HepG2 (cell line): Measurements from ENCODE around the gene KCTD5. TPM values are rescaled to one million over a fixed set of nuclear protein-coding genes. Genes with fewer than 3 reads are reported as not detected.

Experiments
- ATAC-seq: fragments of 200-7000 bp; cut with Tn5 transposase; 3 replicates; pipeline ENCODE4 v1.9.1; 2020; ENCODE audit warnings: mild to moderate bottlenecking, moderate library complexity
- BruUV-seq: library from RNA; stranded (reverse); fragments of 400-500 nt; replicated peaks from 2 replicates; lab custom pipeline; 2021; lab: Mats Ljungman, UMichigan
- CTCF ChIA-PET: fragments of 300-600 bp; formaldehyde crosslinking; extraction: SDS; loops from one replicate; lab custom pipeline; 2021; ENCODE audit warnings: low total read pairs, inconsistent platforms, low intra/inter-chr PET ratio; lab: Yijun Ruan, JAX
- POLR2A ChIA-PET: fragments of 350-600 bp; sonication (Branson Sonifier 250); formaldehyde crosslinking; loops from one replicate; lab custom pipeline; 2020; ENCODE audit warnings: antibody characterized with exemption, inconsistent platforms; lab: Yijun Ruan, JAX
- DNase-seq: peaks from one replicate; pipeline ENCODE4 v3.0.0-alpha.2; 2015; ENCODE audit warnings: low spot score
- FAIRE-seq: peaks from 3 replicates; lab custom pipeline; 2011; peaks lifted over from hg19 to GRCh38; lab: Jason Lieb, UNC
- H2AFZ ChIP-seq: one replicate; pipeline ENCODE4 v1.6.1; 2011; ENCODE audit warnings: low read length, inconsistent platforms
- H3K27ac ChIP-seq: fragments of 300-600 bp; 3 replicates; pipeline ENCODE4 v1.8.0; 2011; ENCODE audit warnings: mixed run types, mild to moderate bottlenecking, mixed read lengths, low read length, inconsistent platforms; ENCODE audit not compliant: insufficient read depth; ENCODE audit errors: extremely low read length
- H3K27me3 ChIP-seq, 2 experiments: fragments of 200-600 bp in 1 of 2; 2 replicates in 1 of 2; 3 replicates in 1 of 2; pipeline versions ENCODE4 v1.6.0 to v1.8.0; 2011; ENCODE audit warnings: low read length in 2 of 2, mild to moderate bottlenecking in 2 of 2, moderate library complexity in 2 of 2, inconsistent platforms in 1 of 2; ENCODE audit not compliant: insufficient read depth in 2 of 2, control insufficient read depth in 1 of 2
- H3K36me3 ChIP-seq, 2 experiments: fragments of 200-600 bp in 1 of 2; replicated peaks in 1 of 2; 2 replicates in 1 of 2; 3 replicates in 1 of 2; pipeline versions ENCODE4 v1.5.1 to v1.8.0; 2011; ENCODE audit warnings: low read length in 2 of 2, inconsistent platforms in 1 of 2; ENCODE audit not compliant: insufficient read depth in 2 of 2, control insufficient read depth in 1 of 2
- H3K4me1 ChIP-seq: 2 replicates; pipeline ENCODE4 v1.5.1; 2012; ENCODE audit warnings: low read length, inconsistent platforms; ENCODE audit not compliant: insufficient read depth
- H3K4me2 ChIP-seq: 2 replicates; pipeline ENCODE4 v1.6.0; 2011; ENCODE audit warnings: low read depth, low read length, inconsistent platforms
- H3K4me3 ChIP-seq, 3 experiments: fragments of 200-600 bp in 1 of 3; sonication (generic), shearing (Covaris generic) in 1 of 3; replicated peaks in 1 of 3; 2 replicates each; pipeline ENCODE4 v1.5.1; 2011 to 2016; ENCODE audit warnings: low read length in 3 of 3, inconsistent platforms in 2 of 3, low read depth in 2 of 3, mild to moderate bottlenecking in 2 of 3, control low read depth in 1 of 3, mixed read lengths in 1 of 3; ENCODE audit not compliant: insufficient read depth in 1 of 3
- H3K79me2 ChIP-seq: one replicate; pipeline ENCODE4 v1.6.1; 2011; ENCODE audit warnings: low read length, inconsistent platforms; ENCODE audit not compliant: insufficient read depth
- H3K9ac ChIP-seq: 2 replicates; pipeline ENCODE4 v1.6.0; 2011; ENCODE audit warnings: mild to moderate bottlenecking, low read depth, low read length, inconsistent platforms; ENCODE audit not compliant: insufficient read depth
- H3K9me3 ChIP-seq: 2 replicates; pipeline ENCODE4 v1.5.1; 2012; ENCODE audit warnings: mild to moderate bottlenecking, low read length
- H4K20me1 ChIP-seq: 2 replicates; pipeline ENCODE4 v1.6.0; 2011; ENCODE audit warnings: inconsistent platforms, mild to moderate bottlenecking, low read length, moderate library complexity; ENCODE audit not compliant: insufficient read depth
- EP300 ChIP-seq, 3 experiments: sonication (generic) in 1 of 3; formaldehyde crosslinking in 1 of 3; IDR thresholded peaks; 2 replicates each; pipeline versions ENCODE4 v1.5.1 to v1.6.1; 2011 to 2020; ENCODE audit warnings: low read depth in 2 of 3, low read length in 2 of 3, borderline replicate concordance in 1 of 3, improper control_type of control experiment in 1 of 3, mild to moderate bottlenecking in 1 of 3, missing genetic modification reagents in 1 of 3, moderate library complexity in 1 of 3
- KLF12 ChIP-seq: sonication (generic); formaldehyde crosslinking; IDR thresholded peaks from 2 replicates; pipeline ENCODE4 v1.4.0; 2020; ENCODE audit warnings: missing genetic modification reagents, borderline replicate concordance
- NFRKB ChIP-seq: fragments of 450-650 bp; IDR thresholded peaks from 2 replicates; pipeline ENCODE4 v1.6.1; 2017
- SIN3A ChIP-seq: IDR thresholded peaks from 2 replicates; pipeline ENCODE4 v1.6.1; 2011; ENCODE audit warnings: low read depth, mild to moderate bottlenecking, control low read depth, low read length, borderline replicate concordance
- ZFX ChIP-seq: sonication (generic); formaldehyde crosslinking; IDR thresholded peaks from 2 replicates; pipeline ENCODE4 v1.4.0; 2020; ENCODE audit warnings: mild to moderate bottlenecking, low read depth, missing genetic modification reagents, moderate library complexity
- ZNF768 ChIP-seq: sonication (generic); formaldehyde crosslinking; IDR thresholded peaks from 2 replicates; pipeline ENCODE4 v1.4.0; 2020; ENCODE audit warnings: missing genetic modification reagents
- WGBS: methylation state at CpG from one replicate; pipeline ENCODE4 v1.1.6; 2017; ENCODE audit warnings: low lambda C conversion rate; 5-methylcytosine and 5-hydroxymethylcytosine counted together
- in situ Hi-C: cut with HindIII; loops from 2 replicates; pipeline ENCODE4 v1.10.0; 2017; ENCODE audit warnings: low pct_unique_long_range_greater_than_20kb; ENCODE audit not compliant: extremely low pct_ligation_motif_present
- intact Hi-C: fragments of 100-400 bp; cut with micrococcal nuclease; formaldehyde crosslinking; loops from one replicate; pipeline ENCODE4 v1.10.0; 2022; ENCODE audit not compliant: unreplicated experiment
- polyA plus RNA-seq, 8 experiments: library from polyadenylated mRNA; depleted of rRNA in 3 of 8; stranded (reverse) in 7 of 8; unstranded in 1 of 8; fragments of >200 nt; fragmentation: Illumina TruSeq in 4 of 8; extraction: Trizol in 4 of 8; gene quantifications; 2 replicates each; pipeline versions ENCODE4 v1.2.1 to v1.2.3, GENCODE V29; 2011 to 2016; ENCODE audit warnings: low read depth in 4 of 8, missing spikeins in 1 of 8, mixed read lengths in 1 of 8; ENCODE audit not compliant: insufficient read depth in 1 of 8
- total RNA-seq, 5 experiments: library from RNA; depleted of rRNA; stranded (reverse); fragments of >200 nt; fragmentation: Illumina TruSeq; extraction: Trizol; gene quantifications; 2 replicates each; pipeline ENCODE4 v1.2.3, GENCODE V29; 2016; ENCODE audit warnings: low read depth in 1 of 5

KCTD5 gene
- total and polyA plus RNA-seq, 2 of the 13 experiments (the other 11 are each of a cell fraction or from before 2014, with no cell fraction given), result 25.4 to 29.8 TPM

- H3K4me2 ChIP-seq, result no peak overlapping the region
- DNase-seq, result no peak
- in situ Hi-C loops, result no loop called here
- no peak for TF ChIP-seq EP300 (IDR thresholded peaks at IDR 0.05; ENCODE audit: low read depth in 2 of 2, low read length in 2 of 2)
- TF ChIP-seq EP300 (CRISPR knock-in tag; IDR thresholded peaks at IDR 0.05; ENCODE audit: borderline replicate concordance), result no peak
- TF ChIP-seq, all 625 proteins: peak for 0
- Histone ChIP-seq H4K20me1 (no peaks in the 10 kb centered on the region), H3K9me3 (no peaks in the 10 kb centered on the region), H3K4me3 (no peak overlapping the region), H3K79me2 (no peaks in the 10 kb centered on the region), H2AFZ (no peak overlapping the region), H3K36me3 (no peaks in the 10 kb centered on the region), H3K4me1 (peaks cover 44% of the 10 kb centered on the region), H3K27ac (no peak overlapping the region), H3K9ac (no peak overlapping the region), H3K27me3 (no peaks in the 10 kb centered on the region; a peak in 2 of 5 replicates)
- FAIRE-seq (no peak), ATAC-seq (no peak)
- 20% methylated on average over 1 of the region's 5 CpGs for WGBS
- intact Hi-C loops, result no loop called here
- ChIA-PET CTCF (no interaction called here), POLR2A (interaction anchor here (4.4 kb wide), 1 partner anchor 15 kb away, joined by 43 read pairs; the partner anchor contains the start of gene SRRM2)
- BruUV-seq, result no TSS peak
Observed at GRCh38 chr16:2737238-2737605, 54.9 kb downstream of the KCTD5 start.

- H3K9me3 ChIP-seq, result no peaks in the 10 kb centered on the region
- TF ChIP-seq ZFX (CRISPR knock-in tag), result 0 out of 2 replicates have a peak, but pooled peaks have one; percentile 3
- TF ChIP-seq ZNF768, result 0 out of 2 replicates have a peak, but pooled peaks have one; percentile 40
- TF ChIP-seq NFRKB, result no peak
- no peak for TF ChIP-seq SIN3A
- no peak for TF ChIP-seq KLF12 (CRISPR knock-in tag)
- ATAC-seq, result no peak
- no peak for DNase-seq
- ChIA-PET POLR2A (interaction anchor here (4.4 kb wide), 1 partner anchor 15 kb away, joined by 43 read pairs; the partner anchor contains the start of gene SRRM2), CTCF (no interaction called here)
- in situ Hi-C loops (no loop called here), intact Hi-C loops (no loop called here)
- no peak overlapping the region for H3K27ac ChIP-seq
- no peaks in the 10 kb centered on the region for H4K20me1 ChIP-seq
- H3K9ac ChIP-seq, result no peak overlapping the region
- no peak for FAIRE-seq
- H3K79me2 ChIP-seq, result no peaks in the 10 kb centered on the region
- H3K4me1 ChIP-seq, result peaks cover 40% of the 10 kb centered on the region
- 32% methylated on average over 2 of the region's 7 CpGs for WGBS
- no peak overlapping the region for H2AFZ ChIP-seq
- BruUV-seq, result no TSS peak
- H3K27me3 ChIP-seq, result no peaks in the 10 kb centered on the region; a peak in 1 of 5 replicates
- H3K4me3 ChIP-seq, result no peak overlapping the region
- H3K4me2 ChIP-seq, result no peak overlapping the region
- H3K36me3 ChIP-seq, result no peaks in the 10 kb centered on the region
Observed at GRCh38 chr16:2737895-2738418, 55.6 kb downstream of the KCTD5 start.
